H1 (cell line): ENCODE measurements around the gene GNAS. TPM values are rescaled to one million over a fixed set of nuclear protein-coding genes. Genes with fewer than 3 reads are reported as not detected.
"Not testable (repeated sequence)": the region's sequence is repeated elsewhere in the genome, so short reads cannot be mapped to it uniquely, and the experiment has no call there.

Experiments
- CTCF ChIA-PET: fragments of 300-600 bp; sonication (Branson Sonifier 250); formaldehyde crosslinking; loops from one replicate; lab custom pipeline; 2021; ENCODE audit not compliant: partially characterized antibody; lab: Charles Lee
- POLR2A ChIA-PET: fragments of 300-600 bp; sonication (Branson Sonifier 250); formaldehyde crosslinking; loops from one replicate; lab custom pipeline; 2021; ENCODE audit warnings: inconsistent platforms; ENCODE audit not compliant: partially characterized antibody; lab: Charles Lee
- DNase-seq, 2 experiments: peaks; one replicate each; pipeline versions ENCODE4 v3.0.0 to v3.0.0-alpha.2; 2010 to 2022; ENCODE audit warnings: low spot score in 2 of 2, low read depth in 1 of 2, mixed read lengths in 1 of 2
- FAIRE-seq: peaks from 2 replicates; lab custom pipeline; 2011; peaks lifted over from hg19 to GRCh38; lab: Jason Lieb, UNC
- H2AFZ ChIP-seq: 2 replicates; pipeline ENCODE4 v1.8.1; 2012; ENCODE audit warnings: low read length, inconsistent platforms
- H2AK5ac ChIP-seq: 2 replicates; pipeline ENCODE4 v1.6.1; 2013; ENCODE audit warnings: low read depth, low read length
- H2BK120ac ChIP-seq: replicated peaks from 2 replicates; pipeline ENCODE3; 2013; ENCODE audit warnings: low read depth, low read length, inconsistent platforms
- H2BK12ac ChIP-seq: 2 replicates; pipeline ENCODE4 v1.6.1; 2013; ENCODE audit warnings: low read depth, low read length
- H2BK15ac ChIP-seq: 2 replicates; pipeline ENCODE4 v1.6.1; 2013; ENCODE audit warnings: low read length
- H2BK20ac ChIP-seq: 2 replicates; pipeline ENCODE4 v1.6.1; 2013; ENCODE audit warnings: low read length
- H2BK5ac ChIP-seq: 2 replicates; pipeline ENCODE4 v1.6.1; 2013; ENCODE audit warnings: low read depth, low read length
- H3K14ac ChIP-seq: 2 replicates; pipeline ENCODE4 v1.6.1; 2013; ENCODE audit warnings: inconsistent platforms; ENCODE audit not compliant: insufficient read length
- H3K18ac ChIP-seq: 2 replicates; pipeline ENCODE4 v1.6.1; 2013; ENCODE audit warnings: low read length; ENCODE audit errors: extremely low read depth
- H3K23ac ChIP-seq: 2 replicates; pipeline ENCODE4 v1.6.1; 2013; ENCODE audit warnings: inconsistent platforms; ENCODE audit not compliant: insufficient read length
- H3K23me2 ChIP-seq: 2 replicates; pipeline ENCODE4 v1.6.1; 2013; ENCODE audit warnings: low read depth, low read length
- H3K27ac ChIP-seq: 2 replicates; pipeline ENCODE4 v1.6.1; 2011; ENCODE audit warnings: low read depth, low read length, inconsistent platforms
- H3K27me3 ChIP-seq, 4 experiments: replicated peaks in 1 of 4; 1 replicate in 1 of 4; 2 replicates in 3 of 4; pipeline versions ENCODE4 v1.6.1 to v1.8.1; 2011 to 2013; ENCODE audit warnings: low read length in 3 of 4, mild to moderate bottlenecking in 3 of 4, inconsistent platforms in 2 of 4, mixed read lengths in 2 of 4, moderate library complexity in 1 of 4; ENCODE audit not compliant: control insufficient read depth in 3 of 4, insufficient read depth in 3 of 4; ENCODE audit errors: extremely low read depth in 1 of 4
- H3K36me3 ChIP-seq, 4 experiments: 2 replicates each; pipeline versions ENCODE4 v1.6.1 to v1.8.1; 2011 to 2013; ENCODE audit warnings: mild to moderate bottlenecking in 4 of 4, low read length in 3 of 4, moderate library complexity in 2 of 4, control low read depth in 1 of 4, inconsistent platforms in 1 of 4; ENCODE audit not compliant: insufficient read depth in 4 of 4, control insufficient read depth in 2 of 4
- H3K4ac ChIP-seq: replicated peaks from 2 replicates; pipeline ENCODE3; 2013; ENCODE audit warnings: low read length, low read depth, mixed read lengths, inconsistent platforms; ENCODE audit not compliant: insufficient read length
- H3K4me1 ChIP-seq, 4 experiments: replicated peaks in 1 of 4; 1 replicate in 1 of 4; 2 replicates in 3 of 4; pipeline versions ENCODE4 v1.6.1 to v1.8.1; 2011 to 2013; ENCODE audit warnings: low read length in 3 of 4, inconsistent platforms in 2 of 4, mixed read lengths in 1 of 4; ENCODE audit not compliant: insufficient read depth in 4 of 4, control insufficient read depth in 3 of 4
- H3K4me2 ChIP-seq, 2 experiments: 2 replicates each; pipeline versions ENCODE4 v1.6.1 to v1.8.1; 2011 to 2013; ENCODE audit warnings: low read depth in 2 of 2, low read length in 2 of 2, control low read depth in 1 of 2, inconsistent platforms in 1 of 2, mild to moderate bottlenecking in 1 of 2; ENCODE audit not compliant: insufficient read depth in 1 of 2
- H3K4me3 ChIP-seq, 4 experiments: fragments of 200-600, 300-600 bp in 1 of 4; sonication (generic), shearing (Covaris generic), sonication (Bioruptor Twin) in 1 of 4; 2 replicates each; pipeline versions ENCODE4 v1.5.1 to v1.8.1; 2011 to 2016; ENCODE audit warnings: low read length in 4 of 4, low read depth in 3 of 4, control low read depth in 2 of 4, inconsistent platforms in 2 of 4, mild to moderate bottlenecking in 2 of 4, mixed read lengths in 1 of 4, moderate library complexity in 1 of 4; ENCODE audit not compliant: insufficient read depth in 2 of 4; ENCODE audit errors: extremely low read depth in 1 of 4
- H3K56ac ChIP-seq: replicated peaks from 2 replicates; pipeline ENCODE3; 2013; ENCODE audit warnings: low read depth, mild to moderate bottlenecking, mixed read lengths, low read length, inconsistent platforms; ENCODE audit not compliant: insufficient read length
- H3K79me1 ChIP-seq: 2 replicates; pipeline ENCODE4 v1.6.1; 2013; ENCODE audit warnings: low read depth, low read length, control low read depth
- H3K79me2 ChIP-seq, 2 experiments: 2 replicates each; pipeline versions ENCODE4 v1.6.1 to v1.8.1; 2012 to 2013; ENCODE audit warnings: low read length in 2 of 2, mild to moderate bottlenecking in 2 of 2, inconsistent platforms in 1 of 2; ENCODE audit not compliant: insufficient read depth in 2 of 2, control insufficient read depth in 1 of 2
- H3K9ac ChIP-seq, 4 experiments: replicated peaks in 1 of 4; 1 replicate in 1 of 4; 2 replicates in 3 of 4; pipeline versions ENCODE4 v1.6.1 to v1.8.1; 2011 to 2013; ENCODE audit warnings: low read depth in 3 of 4, low read length in 3 of 4, control low read depth in 2 of 4, mild to moderate bottlenecking in 2 of 4, moderate library complexity in 2 of 4, inconsistent platforms in 1 of 4; ENCODE audit errors: extremely low read depth in 1 of 4
- H3K9me3 ChIP-seq, 2 experiments: 2 replicates each; pipeline versions ENCODE4 v1.6.1 to v1.8.1; 2012 to 2013; ENCODE audit warnings: mild to moderate bottlenecking in 2 of 2, moderate library complexity in 2 of 2, control low read depth in 1 of 2, inconsistent platforms in 1 of 2, low read depth in 1 of 2, low read length in 1 of 2, mixed read lengths in 1 of 2; ENCODE audit not compliant: insufficient read depth in 2 of 2
- H4K20me1 ChIP-seq, 2 experiments: replicated peaks in 1 of 2; 2 replicates each; pipeline versions ENCODE3 to v1.8.1; 2011 to 2013; ENCODE audit warnings: inconsistent platforms in 2 of 2, low read length in 2 of 2, mild to moderate bottlenecking in 1 of 2; ENCODE audit not compliant: insufficient read depth in 2 of 2, control insufficient read depth in 1 of 2
- H4K5ac ChIP-seq: 2 replicates; pipeline ENCODE4 v1.6.1; 2013; ENCODE audit warnings: low read length, low read depth, mixed read lengths, inconsistent platforms; ENCODE audit not compliant: insufficient read length
- H4K8ac ChIP-seq: 2 replicates; pipeline ENCODE4 v1.8.0; 2013; ENCODE audit warnings: mild to moderate bottlenecking, moderate library complexity, low read length, inconsistent platforms; ENCODE audit not compliant: insufficient read depth; ENCODE audit errors: extremely low read depth
- H4K91ac ChIP-seq: replicated peaks from 2 replicates; pipeline ENCODE3; 2013; ENCODE audit warnings: low read length, mixed read lengths, inconsistent platforms; ENCODE audit not compliant: insufficient read length
- CTCF ChIP-seq, 3 experiments: IDR thresholded peaks; 1 replicate in 2 of 3; 2 replicates in 1 of 3; pipeline versions ENCODE4 v1.5.1 to v1.6.1; 2011; ENCODE audit warnings: low read length in 3 of 3, mild to moderate bottlenecking in 3 of 3, inconsistent platforms in 2 of 3, low read depth in 1 of 3, moderate library complexity in 1 of 3; ENCODE audit not compliant: insufficient read depth in 1 of 3; ENCODE audit errors: control extremely low read depth in 1 of 3
- KDM1A ChIP-seq: fragments of 200-600, 300-600 bp; sonication (generic); IDR thresholded peaks from 2 replicates; pipeline ENCODE4 v1.7.1; 2016; ENCODE audit warnings: mild to moderate bottlenecking, low read length, borderline replicate concordance
- KDM5A ChIP-seq: fragments of 200-600 bp; IDR thresholded peaks from 2 replicates; pipeline ENCODE4 v1.7.1; 2012; ENCODE audit warnings: mild to moderate bottlenecking, low read length, inconsistent platforms, mixed read lengths
- WGBS, 2 experiments: shearing (Covaris generic) in 1 of 2; methylation state at CpG; one replicate each; pipeline versions ENCODE4 v1.1.6 to v1.1.7; 2013 to 2015; ENCODE audit warnings: low lambda C conversion rate in 2 of 2, mixed read lengths in 2 of 2, inconsistent platforms in 1 of 2, low coverage in 1 of 2, missing lambda C conversion rate in 1 of 2; ENCODE audit not compliant: insufficient replicate concordance in 2 of 2, insufficient coverage in 1 of 2, insufficient read length in 1 of 2; ENCODE audit errors: extremely low coverage in 1 of 2, missing lambda C conversion rate in 1 of 2; 5-methylcytosine and 5-hydroxymethylcytosine counted together
- polyA plus RNA-seq, 7 experiments: library from polyadenylated mRNA; depleted of rRNA in 3 of 7; stranded (reverse) in 5 of 7; unstranded in 2 of 7; fragments of >200 nt in 5 of 7; fragments of 200-250 nt in 2 of 7; gene quantifications; 1 replicate in 5 of 7; 2 replicates in 1 of 7; 4 replicates in 1 of 7; pipeline versions ENCODE4 v1.2.1 to v1.2.3, GENCODE V29; 2011 to 2013; ENCODE audit warnings: missing spikeins in 2 of 7, mixed read lengths in 2 of 7
- total RNA-seq: library from RNA; stranded (reverse); fragmentation: NEBNext Ultra II Directional; extraction: Animal tissue kit (Norgen Biotek cat#: 25700); gene quantifications from 2 replicates; pipeline ENCODE4 v1.2.1, GENCODE V29; 2021

Gene GNAS
- total and polyA plus RNA-seq, 2 of the 8 experiments (the other 6 are each of a cell fraction or from before 2014, with no cell fraction given) = 989 to 1,613 TPM

DNA sequence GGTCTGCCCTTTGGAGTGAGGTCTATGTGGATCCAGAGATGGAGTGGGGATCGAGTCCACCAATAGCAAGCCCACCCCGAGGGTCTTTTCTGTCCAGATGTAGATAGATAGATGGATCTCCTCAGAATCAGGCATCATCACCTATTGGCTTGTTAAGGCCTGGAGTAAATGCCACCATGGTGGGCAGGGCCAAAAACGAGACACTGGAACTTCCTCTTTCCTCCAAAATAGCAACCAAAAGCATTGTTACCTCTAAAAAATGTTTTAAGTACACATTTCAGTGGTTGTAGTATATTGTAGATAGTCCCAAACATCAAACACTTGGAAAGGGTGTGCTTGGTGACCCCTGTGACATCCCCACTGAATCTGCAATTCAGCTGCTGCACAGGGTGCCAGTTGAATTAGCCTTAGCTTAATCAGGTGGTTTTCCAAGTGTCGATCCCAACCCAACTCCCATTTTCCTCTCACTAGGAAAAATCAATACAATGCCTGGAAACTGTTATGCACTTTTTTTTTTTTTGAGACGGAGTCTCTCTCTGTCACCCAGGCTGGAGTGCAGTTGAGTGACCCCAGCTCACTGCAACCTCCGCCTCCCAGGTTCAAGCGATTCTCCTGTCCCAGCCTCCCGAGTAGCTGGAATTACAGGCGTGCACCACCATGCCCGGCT, 93.6 kb downstream of the GNAS start (continued):
- no peak for TF ChIP-seq KDM1A
- no peak for TF ChIP-seq KDM5A
- no peak for TF ChIP-seq CTCF (IDR thresholded peaks at IDR 0.05; ENCODE audit: control extremely low read depth in 1 of 3, insufficient read depth in 1 of 3, low read depth in 1 of 3, low read length in 3 of 3)

GRCh38 chr20:58947797-58948388, 95.4 kb downstream of the GNAS start:
- 85% methylated on average over 7 of the region's 7 CpGs; no CpG with 5 or more reads in 1 of the 2 experiments for WGBS, 2 experiments
- H2AFZ ChIP-seq, H3K79me2 ChIP-seq, H2BK12ac ChIP-seq, H2AK5ac ChIP-seq, H3K56ac ChIP-seq, H3K9ac ChIP-seq, H3K4me2 ChIP-seq, H4K20me1 ChIP-seq, POLR2A ChIA-PET, H3K23me2 ChIP-seq, H2BK5ac ChIP-seq, H3K9me3 ChIP-seq, H3K23ac ChIP-seq, H4K8ac ChIP-seq, H3K27ac ChIP-seq, H3K79me1 ChIP-seq, H3K4ac ChIP-seq, DNase-seq, H3K36me3 ChIP-seq, FAIRE-seq, H3K27me3 ChIP-seq, H2BK120ac ChIP-seq, H4K5ac ChIP-seq, H3K14ac ChIP-seq, H3K4me1 ChIP-seq, H2BK20ac ChIP-seq, H3K18ac ChIP-seq, H4K91ac ChIP-seq, H2BK15ac ChIP-seq, H3K4me3 ChIP-seq: not testable (repeated sequence)
- CTCF ChIA-PET = interaction anchor here (0.6 to 2.3 kb wide), 5 partner anchors 8 to 73 kb away, joined by 3 to 5 read pairs (median 3); no protein-coding TSS in a partner anchor
